ENCODE data around the gene RAI14. TPM values are rescaled to one million over a fixed set of nuclear protein-coding genes. Genes with fewer than 3 reads are reported as not detected.
"Not testable (repeated sequence)": the region's sequence is repeated elsewhere in the genome, so short reads cannot be mapped to it uniquely, and the experiment has no call there.

The RAI14 gene
- total RNA-seq, 6 experiments from 2014 or later = 11.9 to 30.8 (median 20.8) TPM

DNA sequence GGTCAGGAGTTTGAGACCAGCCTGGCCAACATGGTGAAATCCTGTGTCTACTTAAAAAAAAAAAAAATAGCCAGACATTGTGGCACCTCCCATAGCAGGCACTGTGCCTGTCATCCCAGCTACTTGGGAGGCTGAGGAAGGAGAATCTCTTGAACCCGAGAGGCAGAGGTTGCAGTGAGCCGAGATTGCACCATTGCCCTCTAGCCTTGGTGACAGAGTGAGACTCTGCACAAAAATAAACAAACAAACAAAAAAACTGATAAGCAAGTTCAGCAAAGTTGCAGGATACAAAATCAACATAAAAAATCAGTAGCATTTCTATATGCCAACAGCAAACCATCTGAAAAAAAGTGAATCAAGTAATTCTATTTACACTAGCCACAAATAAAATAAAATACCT, 118.0 kb downstream of the RAI14 start:
- WGBS (ENCODE audit: insufficient coverage, low coverage, low lambda C conversion rate, missing lambda C conversion rate) = 41% methylated on average over 2 of the region's 2 CpGs
- no peak overlapping the region for H3K4me3 ChIP-seq
- no peak for DNase-seq
- no peak overlapping the region for H3K27ac ChIP-seq
- H3K4me1 ChIP-seq = peaks cover 0 to 36% (median 13%) of the 10 kb centered on the region in 4 donors
- H3K36me3 ChIP-seq = no peaks in the 10 kb centered on the region
- no peaks in the 10 kb centered on the region for H3K27me3 ChIP-seq
- intact Hi-C loops (cut with DNase I) = no loop called here
- no peaks in the 10 kb centered on the region for H3K9me3 ChIP-seq
- ATAC-seq = peak in 2 of 4 donors; percentile 9 to 61
- TF ChIP-seq POLR2A (IDR thresholded peaks at IDR 0.05) = no peak
- no peak for TF ChIP-seq CTCF (IDR thresholded peaks at IDR 0.05)

GRCh38 chr5:34774678-34775077, 118.5 kb downstream of the RAI14 start:
- peaks cover 0 to 36% (median 13%) of the 10 kb centered on the region in 4 donors for H3K4me1 ChIP-seq
- DNase-seq; H3K36me3 ChIP-seq; H3K27me3 ChIP-seq; H3K27ac ChIP-seq; ATAC-seq; H3K9me3 ChIP-seq; intact Hi-C loops (cut with DNase I); H3K4me3 ChIP-seq: not testable (repeated sequence)
- 91% methylated on average over 1 of the region's 1 CpG for whole genome bisulfite sequencing (ENCODE audit: insufficient coverage, low coverage, low lambda C conversion rate, missing lambda C conversion rate)

DNA sequence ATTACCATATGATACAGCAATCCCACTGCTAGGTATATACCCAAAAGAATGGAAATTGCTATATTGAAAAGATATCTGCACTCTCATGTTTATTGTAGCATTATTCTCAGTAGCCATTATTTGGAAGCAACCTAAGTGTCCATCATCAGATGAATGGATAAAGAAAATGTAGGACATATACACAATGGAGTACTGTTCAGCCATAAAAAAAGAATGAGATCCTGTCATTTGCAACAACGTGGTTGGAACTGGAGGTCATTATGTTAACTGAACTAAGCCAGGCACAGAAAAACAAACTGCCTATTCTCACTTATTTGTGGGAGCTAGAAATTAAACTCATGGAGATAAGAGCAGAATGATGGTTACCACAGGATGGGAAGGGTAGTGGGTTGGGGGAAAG, 119.8 kb downstream of the RAI14 start:
- WGBS (ENCODE audit: insufficient coverage, low coverage, low lambda C conversion rate, missing lambda C conversion rate) = 74% methylated on average over 1 of the region's 1 CpG
- TF ChIP-seq CTCF (IDR thresholded peaks at IDR 0.05) = no peak
- TF ChIP-seq POLR2A (IDR thresholded peaks at IDR 0.05) = no peak
- no peaks in the 10 kb centered on the region for H3K36me3 ChIP-seq
- DNase-seq = no peak
- H3K9me3 ChIP-seq = no peaks in the 10 kb centered on the region
- ATAC-seq = no peak
- peaks cover 0 to 33% (median 13%) of the 10 kb centered on the region in 4 donors for H3K4me1 ChIP-seq
- H3K27me3 ChIP-seq = no peaks in the 10 kb centered on the region
- intact Hi-C loops (cut with DNase I) = no loop called here
- no peak overlapping the region for H3K27ac ChIP-seq
- no peak overlapping the region for H3K4me3 ChIP-seq

- H3K4me1 ChIP-seq = peaks cover 0 to 9% (median 4%) of the 10 kb centered on the region in 4 donors
- no peak for ATAC-seq
- WGBS (ENCODE audit: insufficient coverage, low coverage, low lambda C conversion rate, missing lambda C conversion rate) = 84% methylated on average over 6 of the region's 8 CpGs
- H3K9me3 ChIP-seq = no peaks in the 10 kb centered on the region
- intact Hi-C loops (cut with DNase I) = no loop called here
- H3K4me3 ChIP-seq = no peak overlapping the region
- no peaks in the 10 kb centered on the region for H3K36me3 ChIP-seq
- no peaks in the 10 kb centered on the region for H3K27me3 ChIP-seq
- no peak overlapping the region for H3K27ac ChIP-seq
- TF ChIP-seq CTCF (IDR thresholded peaks at IDR 0.05) = no peak
- no peak for TF ChIP-seq POLR2A (IDR thresholded peaks at IDR 0.05)
- no peak for DNase-seq
Observed at GRCh38 chr5:34778091-34778850, 122.1 kb downstream of the RAI14 start.

- H3K27me3 ChIP-seq; intact Hi-C loops (cut with DNase I); ATAC-seq; H3K36me3 ChIP-seq; H3K9me3 ChIP-seq; H3K27ac ChIP-seq; H3K4me3 ChIP-seq; DNase-seq; H3K4me1 ChIP-seq: not testable (repeated sequence)
- WGBS (ENCODE audit: insufficient coverage, low coverage, low lambda C conversion rate, missing lambda C conversion rate) = 88% methylated on average over 4 of the region's 4 CpGs
Observed at GRCh38 chr5:34783892-34784291, 127.8 kb downstream of the RAI14 start.

Measured in right lobe of liver (tissue), 6 donors.